ENCODE measurements around the gene HDDC3.

The HDDC3 gene

GRCh38 chr15:90889736-90890456 is 42.5 kb downstream of the HDDC3 start:
- DNase-seq, result no peak

GRCh38 chr15:90889313-90889730 is 43.0 kb downstream of the HDDC3 start:
- no peak for DNase-seq

DNA sequence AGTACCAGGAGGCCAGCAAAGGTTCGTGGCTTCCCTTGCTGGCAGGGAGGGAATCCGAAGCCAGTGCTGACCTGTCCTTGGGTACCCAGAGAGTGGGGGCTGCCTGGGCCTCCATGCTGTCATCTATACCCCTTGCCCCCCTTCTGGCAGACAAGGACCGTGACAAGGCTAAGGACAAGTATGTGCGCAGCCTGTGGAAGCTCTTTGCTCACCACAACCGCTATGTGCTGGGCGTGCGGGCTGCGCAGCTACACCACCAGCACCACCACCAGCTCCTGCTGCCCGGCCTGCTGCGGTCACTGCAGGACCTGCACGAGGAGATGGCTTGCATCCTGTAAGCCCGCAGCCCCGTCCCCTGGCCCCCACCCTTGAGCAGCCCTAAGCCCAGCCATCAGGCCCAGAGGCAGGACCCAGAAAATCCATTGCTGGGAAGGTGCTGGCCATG is 45.3 kb downstream of the HDDC3 start:
- no peak for DNase-seq

GRCh38 chr15:90886291-90886614 is 46.1 kb downstream of the HDDC3 start:
- no peak for DNase-seq

DNA sequence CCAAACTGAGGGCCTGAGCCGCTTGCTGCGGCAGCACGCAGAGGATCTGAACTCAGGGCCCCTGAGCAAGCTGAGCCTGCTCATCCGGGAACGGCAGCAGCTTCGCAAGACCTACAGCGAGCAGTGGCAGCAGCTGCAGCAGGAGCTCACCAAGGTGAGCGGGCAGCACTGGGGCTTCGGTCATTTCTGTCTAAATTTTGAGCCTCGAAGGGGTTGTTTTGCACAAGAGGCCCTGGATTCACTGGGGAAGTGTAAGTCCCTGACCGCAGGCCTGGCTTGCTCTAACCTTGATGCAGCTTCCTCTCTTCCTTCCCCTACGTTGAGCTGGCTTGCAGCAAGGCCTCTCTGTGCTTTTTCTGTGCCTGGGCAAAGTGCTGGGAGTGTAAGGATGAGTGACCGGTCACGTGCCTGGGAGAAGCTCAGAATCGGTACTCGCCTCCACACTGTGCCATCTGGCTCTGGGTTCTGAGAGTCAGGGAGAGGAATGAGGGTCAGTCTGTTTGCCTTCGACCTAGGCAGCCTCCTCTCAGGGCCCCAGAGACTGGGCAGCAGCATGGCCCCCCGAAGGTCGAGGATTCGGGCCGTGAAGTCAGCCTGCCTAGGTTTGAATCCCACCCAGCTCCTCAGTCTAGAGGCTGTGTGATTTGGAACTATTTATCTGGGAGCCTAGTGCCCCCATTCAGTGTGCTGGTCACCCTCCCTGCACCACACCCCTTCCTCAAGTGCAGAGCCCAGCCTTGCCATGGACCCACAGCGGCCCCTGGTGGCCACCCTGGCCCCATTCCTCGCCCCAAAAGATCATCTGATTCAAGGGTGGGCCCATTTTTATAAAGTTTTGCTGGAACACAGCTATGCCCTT is 46.7 kb downstream of the HDDC3 start:
- DNase-seq, result peak; percentile 82 to 91 (median 83)

GRCh38 chr15:90884719-90885431 is 47.5 kb downstream of the HDDC3 start:
- no peak for DNase-seq

GRCh38 chr15:90883976-90884718 is 48.2 kb downstream of the HDDC3 start, which contains the start of gene FES:
TSS of gene FES (plus strand) at chr15:90884504. CDS start at chr15:90885046, 542 bp downstream.
- DNase-seq, result peak; percentile 74 to 87 (median 78)

GRCh38 chr15:90883526-90883975 is 48.8 kb downstream of the HDDC3 start:
- peak in 1 of 3 donors; percentile 15 for DNase-seq

DNA sequence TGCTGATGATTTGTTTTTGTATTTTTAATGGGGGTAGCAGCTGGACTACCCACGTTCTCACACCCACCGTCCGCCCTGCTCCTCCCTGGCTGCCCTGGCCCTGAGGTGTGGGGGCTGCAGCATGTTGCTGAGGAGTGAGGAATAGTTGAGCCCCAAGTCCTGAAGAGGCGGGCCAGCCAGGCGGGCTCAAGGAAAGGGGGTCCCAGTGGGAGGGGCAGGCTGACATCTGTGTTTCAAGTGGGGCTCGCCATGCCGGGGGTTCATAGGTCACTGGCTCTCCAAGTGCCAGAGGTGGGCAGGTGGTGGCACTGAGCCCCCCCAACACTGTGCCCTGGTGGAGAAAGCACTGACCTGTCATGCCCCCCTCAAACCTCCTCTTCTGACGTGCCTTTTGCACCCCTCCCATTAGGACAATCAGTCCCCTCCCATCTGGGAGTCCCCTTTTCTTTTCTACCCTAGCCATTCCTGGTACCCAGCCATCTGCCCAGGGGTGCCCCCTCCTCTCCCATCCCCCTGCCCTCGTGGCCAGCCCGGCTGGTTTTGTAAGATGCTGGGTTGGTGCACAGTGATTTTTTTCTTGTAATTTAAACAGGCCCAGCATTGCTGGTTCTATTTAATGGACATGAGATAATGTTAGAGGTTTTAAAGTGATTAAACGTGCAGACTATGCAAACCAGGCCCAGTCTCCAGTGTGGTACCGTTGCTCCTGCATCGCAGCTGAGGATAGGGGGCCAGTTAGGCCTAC is 49.4 kb downstream of the HDDC3 start:
- no peak for DNase-seq

DNA sequence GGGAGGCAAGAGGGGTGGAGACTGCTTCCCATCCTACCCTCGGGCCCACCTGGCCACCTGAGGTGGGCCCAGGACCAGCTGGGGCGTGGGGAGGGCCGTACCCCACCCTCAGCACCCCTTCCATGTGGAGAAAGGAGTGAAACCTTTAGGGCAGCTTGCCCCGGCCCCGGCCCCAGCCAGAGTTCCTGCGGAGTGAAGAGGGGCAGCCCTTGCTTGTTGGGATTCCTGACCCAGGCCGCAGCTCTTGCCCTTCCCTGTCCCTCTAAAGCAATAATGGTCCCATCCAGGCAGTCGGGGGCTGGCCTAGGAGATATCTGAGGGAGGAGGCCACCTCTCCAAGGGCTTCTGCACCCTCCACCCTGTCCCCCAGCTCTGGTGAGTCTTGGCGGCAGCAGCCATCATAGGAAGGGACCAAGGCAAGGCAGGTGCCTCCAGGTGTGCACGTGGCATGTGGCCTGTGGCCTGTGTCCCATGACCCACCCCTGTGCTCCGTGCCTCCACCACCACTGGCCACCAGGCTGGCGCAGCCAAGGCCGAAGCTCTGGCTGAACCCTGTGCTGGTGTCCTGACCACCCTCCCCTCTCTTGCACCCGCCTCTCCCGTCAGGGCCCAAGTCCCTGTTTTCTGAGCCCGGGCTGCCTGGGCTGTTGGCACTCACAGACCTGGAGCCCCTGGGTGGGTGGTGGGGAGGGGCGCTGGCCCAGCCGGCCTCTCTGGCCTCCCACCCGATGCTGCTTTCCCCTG is 50.2 kb downstream of the HDDC3 start:
- DNase-seq, result no peak

DNA sequence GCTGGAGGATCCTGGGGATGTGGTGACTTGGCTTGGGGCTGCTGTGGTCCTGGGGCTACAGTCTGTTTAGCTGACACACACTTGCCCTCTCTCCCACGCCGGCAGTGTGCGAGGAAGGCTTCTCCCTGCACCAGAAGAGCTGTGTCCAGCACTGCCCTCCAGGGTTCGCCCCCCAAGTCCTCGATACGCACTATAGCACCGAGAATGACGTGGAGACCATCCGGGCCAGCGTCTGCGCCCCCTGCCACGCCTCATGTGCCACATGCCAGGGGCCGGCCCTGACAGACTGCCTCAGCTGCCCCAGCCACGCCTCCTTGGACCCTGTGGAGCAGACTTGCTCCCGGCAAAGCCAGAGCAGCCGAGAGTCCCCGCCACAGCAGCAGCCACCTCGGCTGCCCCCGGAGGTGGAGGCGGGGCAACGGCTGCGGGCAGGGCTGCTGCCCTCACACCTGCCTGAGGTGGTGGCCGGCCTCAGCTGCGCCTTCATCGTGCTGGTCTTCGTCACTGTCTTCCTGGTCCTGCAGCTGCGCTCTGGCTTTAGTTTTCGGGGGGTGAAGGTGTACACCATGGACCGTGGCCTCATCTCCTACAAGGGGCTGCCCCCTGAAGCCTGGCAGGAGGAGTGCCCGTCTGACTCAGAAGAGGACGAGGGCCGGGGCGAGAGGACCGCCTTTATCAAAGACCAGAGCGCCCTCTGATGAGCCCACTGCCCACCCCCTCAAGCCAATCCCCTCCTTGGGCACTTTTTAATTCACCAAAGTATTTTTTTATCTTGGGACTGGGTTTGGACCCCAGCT is 51.0 kb downstream of the HDDC3 start:
- no peak for DNase-seq

DNA sequence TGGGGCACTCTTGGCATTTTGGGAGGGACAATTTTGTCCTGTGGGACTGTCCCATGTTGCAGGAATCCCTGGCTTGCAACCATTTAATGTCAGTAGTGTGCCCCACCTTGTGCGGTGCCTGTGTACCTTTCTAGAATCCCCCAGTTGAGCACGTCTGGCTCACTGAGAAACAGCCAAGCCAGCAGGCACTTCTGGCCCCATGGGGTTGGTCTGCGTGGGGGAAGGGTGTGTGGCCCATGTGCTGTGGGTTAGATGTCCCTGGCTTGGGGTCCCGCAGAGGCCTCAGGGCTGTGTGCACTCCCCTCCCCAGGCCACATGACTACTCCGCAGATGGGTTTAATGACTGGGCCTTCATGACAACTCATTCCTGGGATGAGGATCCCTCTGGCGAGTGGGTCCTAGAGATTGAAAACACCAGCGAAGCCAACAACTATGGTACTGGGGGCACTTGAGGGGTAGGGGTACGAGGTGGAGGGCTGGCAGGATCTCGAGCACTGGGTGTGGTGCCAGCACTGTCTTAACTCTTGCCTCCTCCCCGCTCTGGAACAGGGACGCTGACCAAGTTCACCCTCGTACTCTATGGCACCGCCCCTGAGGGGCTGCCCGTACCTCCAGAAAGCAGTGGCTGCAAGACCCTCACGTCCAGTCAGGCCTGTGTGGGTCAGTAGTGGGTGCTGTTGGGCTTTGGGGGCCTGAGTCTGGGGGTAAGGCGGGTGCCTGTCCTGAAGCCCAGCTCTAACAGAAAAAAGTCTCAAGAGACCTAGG is 51.8 kb downstream of the HDDC3 start:
- DNase-seq, result no peak
